K562 (cell line): Measurements from ENCODE around the gene DNAJC13. TPM values are rescaled to one million over a fixed set of nuclear protein-coding genes. Genes with fewer than 3 reads are reported as not detected.

Experiments used
- BDP1 ChIP-seq: IDR thresholded peaks from 3 replicates; pipeline ENCODE4 v1.6.1; 2011; ENCODE audit not compliant: insufficient read length, insufficient read depth
- CREBBP ChIP-seq: IDR thresholded peaks from one replicate; pipeline ENCODE4 v1.6.1; 2012; ENCODE audit warnings: low read depth, mild to moderate bottlenecking, control low read depth, inconsistent platforms, low read length
- ZNF707 ChIP-seq: fragments of 250-450 bp; sonication (Bioruptor Pico); conservative IDR thresholded peaks from 2 replicates; pipeline ENCODE4 v1.8.0; 2022; ENCODE audit warnings: inconsistent platforms, mild to moderate bottlenecking, moderate library complexity
- polyA plus RNA-seq, 8 experiments: library from polyadenylated mRNA; depleted of rRNA in 4 of 8; stranded (reverse) in 5 of 8; unstranded in 3 of 8; fragments of >200 nt; fragmentation: Nextera tagmentation in 2 of 8; fragmentation: Illumina TruSeq in 1 of 8; extraction: Ambion mirVana in 2 of 8; extraction: Trizol in 1 of 8; gene quantifications; 2 replicates each; pipeline versions ENCODE4 v1.2.1 to v1.2.3, GENCODE V29; 2011 to 2014; ENCODE audit warnings: inconsistent platforms in 1 of 8, missing spikeins in 1 of 8
- total RNA-seq, 7 experiments: library from RNA; depleted of rRNA in 6 of 7; stranded (reverse); fragments of >200 nt in 6 of 7; fragmentation: Illumina TruSeq in 2 of 7; extraction: Trizol in 2 of 7; gene quantifications; 2 replicates each; pipeline versions ENCODE4 v1.2.1 to v1.2.3, GENCODE V29; 2011 to 2021; ENCODE audit warnings: low replicate concordance in 1 of 7
- TF ChIP-seq, protein P1 (sequence below): fragments of 450-650 bp; IDR thresholded peaks from 2 replicates; pipeline ENCODE4 v1.6.1; 2016; ENCODE audit warnings: mild to moderate bottlenecking, moderate library complexity

Gene DNAJC13
- total and polyA plus RNA-seq, 9 of the 15 experiments (the other 6 are each of a cell fraction or from before 2014, with no cell fraction given), result 2.9 to 17.1 (median 10.2) TPM

DNA sequence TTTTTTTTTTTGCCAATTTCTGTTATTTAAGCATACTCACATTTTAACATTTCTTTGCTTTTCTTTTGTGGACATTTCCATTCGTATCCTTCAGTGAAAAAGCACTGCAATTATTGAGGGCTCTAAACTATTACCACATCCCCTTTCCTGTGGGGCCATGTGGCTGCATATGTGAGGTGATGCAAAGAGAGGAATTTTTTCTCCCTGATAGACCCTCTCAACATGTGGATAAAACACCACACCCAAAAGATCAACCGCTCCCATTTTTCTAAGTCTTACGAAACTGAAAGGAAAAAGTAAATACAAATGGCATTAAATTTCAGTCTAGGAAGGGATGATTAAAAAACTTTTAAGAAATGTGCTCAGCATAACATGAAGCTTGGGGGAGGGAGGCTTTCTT lies 68.8 kb downstream of the DNAJC13 start (continued):
- TF ChIP-seq, protein P1, sequence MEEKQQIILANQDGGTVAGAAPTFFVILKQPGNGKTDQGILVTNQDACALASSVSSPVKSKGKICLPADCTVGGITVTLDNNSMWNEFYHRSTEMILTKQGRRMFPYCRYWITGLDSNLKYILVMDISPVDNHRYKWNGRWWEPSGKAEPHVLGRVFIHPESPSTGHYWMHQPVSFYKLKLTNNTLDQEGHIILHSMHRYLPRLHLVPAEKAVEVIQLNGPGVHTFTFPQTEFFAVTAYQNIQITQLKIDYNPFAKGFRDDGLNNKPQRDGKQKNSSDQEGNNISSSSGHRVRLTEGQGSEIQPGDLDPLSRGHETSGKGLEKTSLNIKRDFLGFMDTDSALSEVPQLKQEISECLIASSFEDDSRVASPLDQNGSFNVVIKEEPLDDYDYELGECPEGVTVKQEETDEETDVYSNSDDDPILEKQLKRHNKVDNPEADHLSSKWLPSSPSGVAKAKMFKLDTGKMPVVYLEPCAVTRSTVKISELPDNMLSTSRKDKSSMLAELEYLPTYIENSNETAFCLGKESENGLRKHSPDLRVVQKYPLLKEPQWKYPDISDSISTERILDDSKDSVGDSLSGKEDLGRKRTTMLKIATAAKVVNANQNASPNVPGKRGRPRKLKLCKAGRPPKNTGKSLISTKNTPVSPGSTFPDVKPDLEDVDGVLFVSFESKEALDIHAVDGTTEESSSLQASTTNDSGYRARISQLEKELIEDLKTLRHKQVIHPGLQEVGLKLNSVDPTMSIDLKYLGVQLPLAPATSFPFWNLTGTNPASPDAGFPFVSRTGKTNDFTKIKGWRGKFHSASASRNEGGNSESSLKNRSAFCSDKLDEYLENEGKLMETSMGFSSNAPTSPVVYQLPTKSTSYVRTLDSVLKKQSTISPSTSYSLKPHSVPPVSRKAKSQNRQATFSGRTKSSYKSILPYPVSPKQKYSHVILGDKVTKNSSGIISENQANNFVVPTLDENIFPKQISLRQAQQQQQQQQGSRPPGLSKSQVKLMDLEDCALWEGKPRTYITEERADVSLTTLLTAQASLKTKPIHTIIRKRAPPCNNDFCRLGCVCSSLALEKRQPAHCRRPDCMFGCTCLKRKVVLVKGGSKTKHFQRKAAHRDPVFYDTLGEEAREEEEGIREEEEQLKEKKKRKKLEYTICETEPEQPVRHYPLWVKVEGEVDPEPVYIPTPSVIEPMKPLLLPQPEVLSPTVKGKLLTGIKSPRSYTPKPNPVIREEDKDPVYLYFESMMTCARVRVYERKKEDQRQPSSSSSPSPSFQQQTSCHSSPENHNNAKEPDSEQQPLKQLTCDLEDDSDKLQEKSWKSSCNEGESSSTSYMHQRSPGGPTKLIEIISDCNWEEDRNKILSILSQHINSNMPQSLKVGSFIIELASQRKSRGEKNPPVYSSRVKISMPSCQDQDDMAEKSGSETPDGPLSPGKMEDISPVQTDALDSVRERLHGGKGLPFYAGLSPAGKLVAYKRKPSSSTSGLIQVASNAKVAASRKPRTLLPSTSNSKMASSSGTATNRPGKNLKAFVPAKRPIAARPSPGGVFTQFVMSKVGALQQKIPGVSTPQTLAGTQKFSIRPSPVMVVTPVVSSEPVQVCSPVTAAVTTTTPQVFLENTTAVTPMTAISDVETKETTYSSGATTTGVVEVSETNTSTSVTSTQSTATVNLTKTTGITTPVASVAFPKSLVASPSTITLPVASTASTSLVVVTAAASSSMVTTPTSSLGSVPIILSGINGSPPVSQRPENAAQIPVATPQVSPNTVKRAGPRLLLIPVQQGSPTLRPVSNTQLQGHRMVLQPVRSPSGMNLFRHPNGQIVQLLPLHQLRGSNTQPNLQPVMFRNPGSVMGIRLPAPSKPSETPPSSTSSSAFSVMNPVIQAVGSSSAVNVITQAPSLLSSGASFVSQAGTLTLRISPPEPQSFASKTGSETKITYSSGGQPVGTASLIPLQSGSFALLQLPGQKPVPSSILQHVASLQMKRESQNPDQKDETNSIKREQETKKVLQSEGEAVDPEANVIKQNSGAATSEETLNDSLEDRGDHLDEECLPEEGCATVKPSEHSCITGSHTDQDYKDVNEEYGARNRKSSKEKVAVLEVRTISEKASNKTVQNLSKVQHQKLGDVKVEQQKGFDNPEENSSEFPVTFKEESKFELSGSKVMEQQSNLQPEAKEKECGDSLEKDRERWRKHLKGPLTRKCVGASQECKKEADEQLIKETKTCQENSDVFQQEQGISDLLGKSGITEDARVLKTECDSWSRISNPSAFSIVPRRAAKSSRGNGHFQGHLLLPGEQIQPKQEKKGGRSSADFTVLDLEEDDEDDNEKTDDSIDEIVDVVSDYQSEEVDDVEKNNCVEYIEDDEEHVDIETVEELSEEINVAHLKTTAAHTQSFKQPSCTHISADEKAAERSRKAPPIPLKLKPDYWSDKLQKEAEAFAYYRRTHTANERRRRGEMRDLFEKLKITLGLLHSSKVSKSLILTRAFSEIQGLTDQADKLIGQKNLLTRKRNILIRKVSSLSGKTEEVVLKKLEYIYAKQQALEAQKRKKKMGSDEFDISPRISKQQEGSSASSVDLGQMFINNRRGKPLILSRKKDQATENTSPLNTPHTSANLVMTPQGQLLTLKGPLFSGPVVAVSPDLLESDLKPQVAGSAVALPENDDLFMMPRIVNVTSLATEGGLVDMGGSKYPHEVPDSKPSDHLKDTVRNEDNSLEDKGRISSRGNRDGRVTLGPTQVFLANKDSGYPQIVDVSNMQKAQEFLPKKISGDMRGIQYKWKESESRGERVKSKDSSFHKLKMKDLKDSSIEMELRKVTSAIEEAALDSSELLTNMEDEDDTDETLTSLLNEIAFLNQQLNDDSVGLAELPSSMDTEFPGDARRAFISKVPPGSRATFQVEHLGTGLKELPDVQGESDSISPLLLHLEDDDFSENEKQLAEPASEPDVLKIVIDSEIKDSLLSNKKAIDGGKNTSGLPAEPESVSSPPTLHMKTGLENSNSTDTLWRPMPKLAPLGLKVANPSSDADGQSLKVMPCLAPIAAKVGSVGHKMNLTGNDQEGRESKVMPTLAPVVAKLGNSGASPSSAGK, result no peak
- TF ChIP-seq ZNF707 (CRISPR knock-in tag) (no peak), CREBBP (no peak), BDP1 (no peak)
